ENCODE results near the gene NTSR1.
A peak's percentile ranks its signal among the peaks of the same experiment; 100 is the strongest.

Gene NTSR1

GRCh38 chr20:62788607-62789006 is 80.0 kb downstream of the NTSR1 start:
- Histone ChIP-seq H3K27me3 (ENCODE audit: control insufficient read depth, low read length) (peaks cover 9% of the 10 kb centered on the region), H3K4me2 (ENCODE audit: low read length) (no peak overlapping the region)

DNA sequence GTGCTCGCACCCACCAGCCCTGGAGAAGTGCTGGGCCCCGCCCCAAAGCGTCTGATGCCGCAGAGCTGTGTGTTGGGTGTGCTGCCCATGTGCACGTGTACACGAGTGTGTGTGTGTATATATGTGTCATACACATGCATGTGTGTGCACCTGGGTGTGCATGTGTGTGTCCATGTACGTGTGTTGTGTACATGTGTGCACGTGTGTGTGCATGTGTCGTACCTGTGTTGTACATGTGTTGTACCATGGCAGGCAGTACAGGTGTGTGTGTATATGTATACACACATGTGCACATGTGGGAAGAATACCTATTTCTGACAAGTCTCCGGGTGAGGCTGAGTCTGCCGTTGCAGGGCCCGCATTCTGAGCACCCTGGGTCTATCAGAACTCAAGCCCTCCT is 81.4 kb downstream of the NTSR1 start:
- H3K9me2 ChIP-seq (replicated peaks; ENCODE audit: control insufficient read depth, low read length) = no peaks in the 10 kb centered on the region
- no peak for TF ChIP-seq EZH2phosphoT487 (IDR thresholded peaks at IDR 0.05; ENCODE audit: borderline replicate concordance, low read length)
- TF ChIP-seq, protein P1, sequence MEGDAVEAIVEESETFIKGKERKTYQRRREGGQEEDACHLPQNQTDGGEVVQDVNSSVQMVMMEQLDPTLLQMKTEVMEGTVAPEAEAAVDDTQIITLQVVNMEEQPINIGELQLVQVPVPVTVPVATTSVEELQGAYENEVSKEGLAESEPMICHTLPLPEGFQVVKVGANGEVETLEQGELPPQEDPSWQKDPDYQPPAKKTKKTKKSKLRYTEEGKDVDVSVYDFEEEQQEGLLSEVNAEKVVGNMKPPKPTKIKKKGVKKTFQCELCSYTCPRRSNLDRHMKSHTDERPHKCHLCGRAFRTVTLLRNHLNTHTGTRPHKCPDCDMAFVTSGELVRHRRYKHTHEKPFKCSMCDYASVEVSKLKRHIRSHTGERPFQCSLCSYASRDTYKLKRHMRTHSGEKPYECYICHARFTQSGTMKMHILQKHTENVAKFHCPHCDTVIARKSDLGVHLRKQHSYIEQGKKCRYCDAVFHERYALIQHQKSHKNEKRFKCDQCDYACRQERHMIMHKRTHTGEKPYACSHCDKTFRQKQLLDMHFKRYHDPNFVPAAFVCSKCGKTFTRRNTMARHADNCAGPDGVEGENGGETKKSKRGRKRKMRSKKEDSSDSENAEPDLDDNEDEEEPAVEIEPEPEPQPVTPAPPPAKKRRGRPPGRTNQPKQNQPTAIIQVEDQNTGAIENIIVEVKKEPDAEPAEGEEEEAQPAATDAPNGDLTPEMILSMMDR (IDR thresholded peaks at IDR 0.05; ENCODE audit: low read depth, low read length, poor library complexity, severe bottlenecking) = no peak

More at GRCh38 chr20:62788607-62789006, 80.0 kb downstream of the NTSR1 start:
- H3K9me2 ChIP-seq (replicated peaks; ENCODE audit: control insufficient read depth, low read length) = no peaks in the 10 kb centered on the region
- H3K36me3 ChIP-seq (ENCODE audit: control insufficient read depth, low read length) = no peaks in the 10 kb centered on the region
- peaks cover 10% of the 10 kb centered on the region for H3K4me1 ChIP-seq (ENCODE audit: control insufficient read depth, low read length)
- H3F3A ChIP-seq (ENCODE audit: control insufficient read depth, insufficient read depth) = no peaks in the 10 kb centered on the region
- no peak for TF ChIP-seq EZH2phosphoT487 (IDR thresholded peaks at IDR 0.05; ENCODE audit: borderline replicate concordance, low read length)
- TF ChIP-seq, protein P1 (IDR thresholded peaks at IDR 0.05; ENCODE audit: low read depth, low read length, poor library complexity, severe bottlenecking) = no peak
- no peaks in the 10 kb centered on the region for H3K9me3 ChIP-seq (ENCODE audit: control insufficient read depth, insufficient read depth, low read length)
- no peak overlapping the region for H3K4me3 ChIP-seq (ENCODE audit: low read length)
- H3K79me2 ChIP-seq (ENCODE audit: control insufficient read depth, low read length) = no peaks in the 10 kb centered on the region
- no peak overlapping the region for H3K27ac ChIP-seq (ENCODE audit: low read depth, low read length)
- H4K20me1 ChIP-seq (ENCODE audit: control insufficient read depth, insufficient read depth, low read depth, low read length) = no peaks in the 10 kb centered on the region

GRCh38 chr20:62791301-62792181 is 82.9 kb downstream of the NTSR1 start:
- H4K20me1 ChIP-seq (ENCODE audit: control insufficient read depth, insufficient read depth, low read depth, low read length) = no peaks in the 10 kb centered on the region
- H3K4me2 ChIP-seq (ENCODE audit: low read length) = peak overlapping the region; percentile 21; the same call in 1 of the 2 replicates
- H3K36me3 ChIP-seq (ENCODE audit: control insufficient read depth, low read length) = no peaks in the 10 kb centered on the region
- no peak overlapping the region for H3K27ac ChIP-seq (ENCODE audit: low read depth, low read length)
- H3F3A ChIP-seq (ENCODE audit: control insufficient read depth, insufficient read depth) = peaks cover 12% of the 10 kb centered on the region
- peaks cover 9% of the 10 kb centered on the region for H3K27me3 ChIP-seq (ENCODE audit: control insufficient read depth, low read length)
- no peaks in the 10 kb centered on the region for H3K79me2 ChIP-seq (ENCODE audit: control insufficient read depth, low read length)
- peaks cover 33% of the 10 kb centered on the region for H3K4me1 ChIP-seq (ENCODE audit: control insufficient read depth, low read length)
- H3K4me3 ChIP-seq (ENCODE audit: low read length) = no peak overlapping the region
- TF ChIP-seq, protein P1 (IDR thresholded peaks at IDR 0.05; ENCODE audit: low read depth, low read length, poor library complexity, severe bottlenecking) = peak; percentile 99
- no peak for TF ChIP-seq EZH2phosphoT487 (IDR thresholded peaks at IDR 0.05; ENCODE audit: borderline replicate concordance, low read length)
- H3K9me3 ChIP-seq (ENCODE audit: control insufficient read depth, insufficient read depth, low read length) = no peaks in the 10 kb centered on the region
- H3K9me2 ChIP-seq (replicated peaks; ENCODE audit: control insufficient read depth, low read length) = no peaks in the 10 kb centered on the region

More for the DNA sequence above, 81.4 kb downstream of the NTSR1 start:
- no peaks in the 10 kb centered on the region for H4K20me1 ChIP-seq (ENCODE audit: control insufficient read depth, insufficient read depth, low read depth, low read length)
- peaks cover 9% of the 10 kb centered on the region for H3K27me3 ChIP-seq (ENCODE audit: control insufficient read depth, low read length)
- no peak overlapping the region for H3K4me3 ChIP-seq (ENCODE audit: low read length)
- H3K36me3 ChIP-seq (ENCODE audit: control insufficient read depth, low read length) = no peaks in the 10 kb centered on the region
- H3K4me1 ChIP-seq (ENCODE audit: control insufficient read depth, low read length) = peaks cover 22% of the 10 kb centered on the region
- no peak overlapping the region for H3K27ac ChIP-seq (ENCODE audit: low read depth, low read length)
- peaks cover 4% of the 10 kb centered on the region; the same call in 1 of the 2 replicates for H3F3A ChIP-seq (ENCODE audit: control insufficient read depth, insufficient read depth)
- H3K79me2 ChIP-seq (ENCODE audit: control insufficient read depth, low read length) = no peaks in the 10 kb centered on the region
- H3K4me2 ChIP-seq (ENCODE audit: low read length) = no peak overlapping the region
- H3K9me3 ChIP-seq (ENCODE audit: control insufficient read depth, insufficient read depth, low read length) = no peaks in the 10 kb centered on the region

Measured in DOHH2 (cell line).